ENCODE data around the gene RGL3. TPM values are rescaled to one million over a fixed set of nuclear protein-coding genes. Genes with fewer than 3 reads are reported as not detected.
A peak's percentile ranks its signal among the peaks of the same experiment; 100 is the strongest.

The RGL3 gene
- total and polyA plus RNA-seq, 5 experiments from 2014 or later: not detected

DNA sequence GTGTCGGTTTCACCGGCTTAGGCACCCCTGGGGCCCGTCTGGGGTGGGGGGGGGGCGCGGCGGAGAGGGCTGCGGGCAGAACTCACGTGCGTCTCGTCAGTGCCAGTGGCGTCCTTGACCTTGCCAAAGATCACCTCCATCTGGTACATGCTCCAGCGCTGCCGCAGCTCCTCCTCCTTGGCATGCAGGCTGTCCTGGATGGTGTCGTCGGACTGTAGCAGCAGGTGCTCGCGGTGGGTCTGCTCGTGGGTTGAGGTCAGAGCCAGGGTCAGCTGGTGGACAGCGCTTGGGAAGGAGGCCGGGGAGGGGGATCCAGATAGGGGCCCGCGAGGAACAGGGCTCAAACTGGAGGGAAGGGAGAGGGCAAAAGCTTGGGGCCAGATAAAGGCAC, 4.7 kb upstream of the RGL3 start:
- ATAC-seq: no peak
- no peak overlapping the region for H3K27ac Mint-ChIP-seq
- peaks cover 16 to 61% (median 35%) of the 10 kb centered on the region in 5 donors for H3K27me3 Mint-ChIP-seq
- H3K9me3 Mint-ChIP-seq: no peaks in the 10 kb centered on the region
- POLR2A ChIA-PET: interaction anchor here (2.1 kb wide), 1 partner anchor 11 kb away, joined by 6 read pairs; the partner anchor contains the start of genes ODAD3 and PRKCSH
- peak overlapping the region in 3 of 10 donors; percentile 38 to 88 (median 80) for H3K4me3 Mint-ChIP-seq
- H3K4me1 Mint-ChIP-seq: peaks cover 17 to 45% (median 41%) of the 10 kb centered on the region in 4 donors
- H3K36me3 Mint-ChIP-seq: no peaks in the 10 kb centered on the region
- DNase-seq: no peak

DNA sequence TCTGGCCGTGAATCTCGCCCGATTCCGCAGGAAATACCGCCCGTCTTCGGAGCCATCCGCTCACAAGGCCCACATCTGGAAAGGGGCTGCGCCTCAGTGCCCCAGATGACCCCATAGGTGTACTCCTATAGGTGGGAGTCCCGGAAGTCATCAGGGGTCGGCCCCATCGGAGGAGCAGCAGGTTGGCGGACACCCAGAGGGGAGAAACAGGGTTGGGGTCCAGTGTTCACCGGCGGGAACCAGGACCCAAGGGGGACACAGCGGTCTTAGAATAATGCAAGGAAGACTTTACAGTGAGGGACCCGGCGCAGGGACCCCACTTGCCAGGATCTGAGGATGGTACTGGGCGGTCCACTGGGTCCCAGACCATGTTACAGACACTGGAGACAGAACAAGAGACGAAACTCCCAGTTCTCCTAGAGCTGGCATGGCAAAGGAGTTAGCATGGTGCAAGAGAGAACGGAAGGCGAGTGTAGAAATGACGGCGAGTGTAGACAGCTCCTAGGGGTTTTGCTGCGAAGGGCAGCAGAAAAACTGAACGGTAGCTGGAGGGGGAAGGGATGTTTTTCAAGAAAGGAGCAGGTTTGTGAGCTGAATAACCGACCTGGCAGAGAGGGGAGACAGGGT, 4.2 kb upstream of the RGL3 start:
- Mint-ChIP-seq H3K27ac (peak overlapping the region in 1 of 10 donors; percentile 48), H3K4me3 (peak overlapping the region; percentile 32 to 88 (median 80)), H3K9me3 (no peaks in the 10 kb centered on the region), H3K4me1 (peaks cover 18 to 50% (median 46%) of the 10 kb centered on the region in 4 donors), H3K27me3 (peaks cover 16 to 64% (median 37%) of the 10 kb centered on the region in 5 donors), H3K36me3 (no peaks in the 10 kb centered on the region)
- ATAC-seq: no peak
- POLR2A ChIA-PET: interaction anchor here (0.7 to 2.1 kb wide), 2 partner anchors 12 to 49 kb away, joined by 3 to 6 read pairs; partner anchors contain the start of genes ODAD3, PRKCSH and SWSAP1
- no peak for DNase-seq

DNA sequence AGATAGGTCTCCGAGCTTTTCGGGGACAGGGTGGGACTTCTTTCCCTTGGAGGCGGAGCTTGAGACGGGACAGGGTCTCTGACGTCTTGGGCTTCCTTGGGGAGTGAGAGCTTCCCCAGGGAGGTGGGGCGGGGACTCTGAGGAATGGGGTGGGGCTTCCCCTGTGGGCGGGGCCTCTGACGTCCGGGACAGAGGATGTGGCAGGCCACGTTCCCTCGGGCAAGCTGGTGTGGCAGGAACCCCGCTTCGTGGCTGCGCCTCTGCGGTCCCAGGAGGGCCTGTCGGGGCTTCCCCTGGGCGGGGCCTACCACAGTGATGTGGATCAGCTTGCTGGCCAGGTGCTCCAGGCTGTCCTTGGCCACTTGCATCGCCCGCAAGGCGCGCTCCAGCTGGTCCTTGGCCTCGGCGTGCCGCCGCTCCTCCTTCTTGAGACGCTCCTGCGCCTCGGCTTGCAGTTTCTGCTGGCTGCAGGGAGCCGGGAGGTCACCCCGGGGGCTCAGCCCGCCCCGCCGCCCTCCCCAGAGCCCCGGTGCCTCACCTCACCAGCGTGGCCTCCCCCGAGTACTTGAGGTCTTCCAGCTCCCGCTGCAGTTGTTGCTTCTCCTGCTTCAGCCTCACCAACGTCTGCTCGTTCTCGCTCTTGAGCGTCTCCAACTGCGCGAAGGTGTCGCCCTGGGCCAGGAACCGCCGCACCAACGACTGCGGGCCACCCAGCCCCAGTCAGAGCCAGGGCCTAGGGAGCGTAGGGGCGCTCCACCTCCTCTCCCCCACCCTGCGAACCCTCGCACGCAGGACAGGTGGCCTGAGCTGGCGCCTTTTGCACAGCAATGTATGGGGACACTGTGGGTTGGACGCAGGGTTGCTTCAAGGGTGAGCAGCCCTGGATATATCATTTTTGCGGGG, 3.3 kb upstream of the RGL3 start:
- Mint-ChIP-seq H3K27ac (peak overlapping the region in 2 of 10 donors; percentile 47 to 48), H3K27me3 (peaks cover 16 to 66% (median 37%) of the 10 kb centered on the region in 5 donors), H3K4me1 (peaks cover 18 to 52% (median 46%) of the 10 kb centered on the region in 4 donors), H3K9me3 (no peaks in the 10 kb centered on the region), H3K4me3 (peak overlapping the region; percentile 62 to 88 (median 80)), H3K36me3 (no peaks in the 10 kb centered on the region)
- DNase-seq (peak in 9 of 10 donors; percentile 34 to 82 (median 52)), ATAC-seq (peak; percentile 63 to 73)
- POLR2A ChIA-PET: interaction anchor here (1.4 to 2.5 kb wide), 4 partner anchors 8 to 47 kb away, joined by 4 to 13 read pairs (median 6); partner anchors contain the start of genes ODAD3, PRKCSH and SWSAP1

DNA sequence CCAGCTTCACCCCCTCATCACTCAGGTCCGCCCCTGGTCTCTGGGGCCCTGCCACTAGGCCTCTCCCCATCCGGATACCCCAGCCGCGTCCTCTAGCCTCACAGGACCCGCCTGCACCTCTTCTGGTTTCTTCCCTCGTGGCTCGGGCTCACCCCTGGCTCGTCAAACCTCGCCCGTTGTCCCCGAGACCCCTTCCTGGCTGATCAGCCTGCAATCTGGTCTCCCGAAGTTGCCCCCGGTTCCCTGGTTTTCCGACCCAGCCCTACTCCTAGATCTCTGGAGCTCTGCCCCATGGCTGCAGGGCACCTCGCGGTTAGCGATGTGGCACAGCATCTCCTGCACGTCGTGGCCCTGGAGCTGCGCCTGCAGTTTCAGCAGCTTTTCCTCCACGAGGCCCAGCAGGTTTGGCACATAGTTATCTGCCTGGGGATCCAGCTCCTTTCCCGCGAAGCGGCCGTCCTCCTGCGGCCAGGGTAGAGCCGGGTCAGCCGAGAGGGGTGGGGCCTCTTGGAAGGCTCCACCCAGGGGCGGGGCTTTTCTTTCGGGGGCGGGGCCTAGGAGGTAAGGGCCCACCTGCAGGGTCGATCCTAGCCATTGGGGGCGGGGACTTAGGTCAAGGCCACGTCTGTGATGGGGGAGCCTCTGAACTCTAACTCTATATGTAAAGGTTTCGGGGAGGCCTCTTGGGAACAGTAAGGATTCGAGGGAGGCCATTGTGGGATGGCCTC, 2.4 kb upstream of the RGL3 start:
- DNase-seq (peak in 8 of 10 donors; percentile 23 to 74 (median 38)), ATAC-seq (peak; percentile 37 to 44)
- POLR2A ChIA-PET: interaction anchor here (1.4 to 2.5 kb wide), 5 partner anchors 9 to 47 kb away, joined by 4 to 13 read pairs (median 6); partner anchors contain the start of genes ODAD3, PRKCSH and SWSAP1
- peak overlapping the region; percentile 58 to 88 (median 80) for H3K4me3 Mint-ChIP-seq
- peak overlapping the region in 2 of 10 donors; percentile 47 to 69 for H3K27ac Mint-ChIP-seq
- no peaks in the 10 kb centered on the region for H3K9me3 Mint-ChIP-seq
- H3K36me3 Mint-ChIP-seq: no peaks in the 10 kb centered on the region
- H3K27me3 Mint-ChIP-seq: peaks cover 16 to 66% (median 38%) of the 10 kb centered on the region in 5 donors
- H3K4me1 Mint-ChIP-seq: peaks cover 18 to 52% (median 46%) of the 10 kb centered on the region in 4 donors

DNA sequence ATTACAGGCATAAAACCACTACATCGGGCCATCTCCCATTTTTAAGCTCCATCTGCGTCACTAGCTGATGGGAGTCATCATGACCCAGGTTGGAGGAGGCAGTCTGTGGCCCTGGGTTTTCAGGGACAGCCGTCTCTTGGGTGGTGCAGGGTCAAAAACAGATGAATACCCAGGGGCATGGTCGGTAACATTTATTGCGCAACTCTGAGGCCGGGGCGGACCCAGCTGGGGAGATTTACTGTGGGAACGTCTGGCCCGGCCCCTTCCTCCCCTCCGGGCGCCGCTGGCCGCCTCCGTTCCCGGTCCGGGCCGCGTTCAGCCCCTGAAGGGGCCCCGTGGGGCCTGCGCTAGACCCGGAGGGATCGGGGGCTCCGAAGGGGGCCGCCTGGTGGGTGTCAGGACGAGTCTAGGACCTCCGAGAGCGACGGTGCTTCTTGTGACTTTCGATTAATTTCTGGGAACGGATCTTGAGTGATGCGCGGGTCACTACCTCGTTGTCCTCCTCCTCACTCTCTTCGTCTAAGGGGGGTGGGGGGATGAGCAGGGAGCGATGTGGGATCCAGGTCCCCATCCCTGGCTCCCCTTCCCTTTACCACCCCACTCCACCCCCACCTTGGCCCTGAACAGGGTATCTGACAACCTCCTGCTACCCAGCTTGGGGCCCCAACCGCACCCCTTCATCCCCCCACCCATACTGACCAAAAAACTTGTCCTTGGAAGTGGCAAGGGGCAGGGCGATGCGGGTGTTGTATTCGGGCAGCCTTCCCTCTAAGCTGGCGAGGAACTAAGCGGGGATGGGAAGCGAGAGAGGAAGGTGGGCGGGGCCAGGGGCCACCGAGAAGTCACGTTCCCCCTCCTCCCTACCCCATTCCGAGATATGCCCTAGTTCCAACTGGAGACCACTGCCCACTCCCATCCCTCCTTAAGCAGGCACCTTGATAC, 1.6 kb upstream of the RGL3 start:
- DNase-seq (no peak), ATAC-seq (no peak)
- Mint-ChIP-seq H3K27ac (no peak overlapping the region), H3K9me3 (no peaks in the 10 kb centered on the region), H3K27me3 (peaks cover 19 to 66% (median 41%) of the 10 kb centered on the region in 5 donors), H3K36me3 (no peaks in the 10 kb centered on the region), H3K4me3 (peak overlapping the region; percentile 56 to 88 (median 77)), H3K4me1 (peaks cover 18 to 52% (median 46%) of the 10 kb centered on the region in 4 donors)
- POLR2A ChIA-PET: interaction anchor here (0.6 to 2.5 kb wide), 7 partner anchors 10 to 88 kb away, joined by 3 to 13 read pairs (median 4); partner anchors contain the start of genes ODAD3, PRKCSH and SWSAP1

DNA sequence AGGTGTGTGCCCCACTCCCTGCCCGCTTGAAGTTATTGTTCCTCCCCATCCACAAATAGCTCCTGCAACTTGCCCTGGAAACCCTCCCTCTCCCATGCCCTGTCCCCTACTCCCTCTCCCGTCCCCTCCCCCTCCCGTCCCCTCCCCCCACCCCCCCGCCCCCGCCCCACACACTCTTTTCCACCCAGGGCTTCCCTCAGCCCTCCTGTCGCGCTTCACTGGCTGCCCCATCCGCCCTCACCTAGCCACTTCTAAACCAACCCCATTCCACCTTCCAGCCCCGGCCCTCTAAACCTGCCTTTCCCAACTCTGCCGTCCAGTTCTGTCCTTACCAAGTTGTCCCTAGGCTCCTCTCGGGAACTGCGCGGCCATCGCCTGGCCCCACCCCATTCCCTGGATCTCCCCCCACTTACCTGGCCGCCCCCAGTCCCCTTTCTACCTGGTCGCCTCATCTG, 993 bp downstream of the RGL3 start:
- H3K27ac Mint-ChIP-seq: no peak overlapping the region
- peaks cover 12 to 42% (median 37%) of the 10 kb centered on the region in 4 donors for H3K4me1 Mint-ChIP-seq
- peak overlapping the region in 6 of 10 donors; percentile 16 to 57 (median 44) for H3K4me3 Mint-ChIP-seq
- ATAC-seq: no peak
- no peaks in the 10 kb centered on the region for H3K36me3 Mint-ChIP-seq
- H3K9me3 Mint-ChIP-seq: no peaks in the 10 kb centered on the region
- no peak for DNase-seq
- POLR2A ChIA-PET: no interaction called here
- H3K27me3 Mint-ChIP-seq: peaks cover 12 to 55% (median 31%) of the 10 kb centered on the region in 5 donors

DNA sequence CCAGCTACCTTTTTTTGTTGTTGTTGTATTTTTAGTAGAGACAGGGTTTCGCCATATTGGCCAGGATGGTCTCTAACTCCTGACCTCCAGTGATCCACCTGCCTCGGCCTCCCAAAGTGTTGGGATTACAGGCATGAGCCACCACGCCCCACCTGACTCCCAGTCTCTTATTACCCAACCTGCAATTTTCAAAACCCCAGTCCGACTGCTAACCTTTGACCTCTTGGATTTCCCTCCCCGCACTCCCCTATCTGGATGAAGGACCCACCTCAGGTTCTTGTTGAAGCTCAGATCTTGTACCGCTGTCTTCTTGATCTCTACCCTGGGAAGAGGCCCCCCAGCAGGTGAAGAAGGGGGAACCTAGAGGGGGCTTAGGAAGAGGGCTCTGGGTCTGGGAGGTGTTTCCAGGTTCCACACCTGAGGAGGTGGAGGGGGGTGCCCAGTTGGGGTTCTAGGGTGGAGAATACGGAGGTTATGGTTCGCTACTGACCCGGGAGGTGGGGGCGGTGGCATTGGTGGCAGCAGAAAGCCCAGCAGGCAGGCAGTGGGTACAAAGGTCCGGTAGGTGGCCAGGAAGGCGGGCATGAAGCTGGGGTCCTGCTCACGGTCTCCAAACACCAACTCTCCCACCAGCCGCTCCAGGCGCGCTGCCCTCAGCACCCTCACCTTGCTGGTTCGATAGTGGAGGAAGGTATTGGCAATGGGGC, 2.6 kb downstream of the RGL3 start:
- ATAC-seq (no peak), DNase-seq (no peak)
- Mint-ChIP-seq H3K9me3 (no peaks in the 10 kb centered on the region), H3K27me3 (peaks cover 10 to 38% (median 21%) of the 10 kb centered on the region in 5 donors), H3K4me3 (no peak overlapping the region), H3K4me1 (peaks cover 8 to 26% (median 22%) of the 10 kb centered on the region in 4 donors), H3K27ac (no peak overlapping the region), H3K36me3 (no peaks in the 10 kb centered on the region)
- POLR2A ChIA-PET: interaction anchor here (0.7 to 1.3 kb wide), 2 partner anchors 41 to 1623 kb away, joined by 3 to 6 read pairs; no protein-coding TSS in a partner anchor

DNA sequence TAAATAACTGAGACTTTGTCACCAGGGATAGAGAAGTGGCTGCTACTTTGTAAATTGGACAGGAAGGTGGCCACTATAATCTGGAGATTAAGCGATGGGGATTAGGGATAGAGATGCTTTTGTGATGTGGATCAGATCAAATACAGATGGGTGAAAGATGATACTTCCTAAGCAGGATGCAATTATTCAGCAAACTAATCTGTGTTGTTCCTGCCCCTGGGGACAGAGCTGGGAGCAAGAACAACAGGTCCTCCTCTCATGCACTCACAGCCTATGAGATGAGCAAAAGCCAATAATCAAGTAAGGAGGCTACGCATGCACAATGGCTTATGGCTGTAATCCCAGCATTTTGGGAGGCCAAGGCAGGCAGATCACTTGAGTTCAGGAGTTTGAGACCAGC, 4.6 kb downstream of the RGL3 start:
- H3K4me1 Mint-ChIP-seq: peaks cover 2 to 12% (median 8%) of the 10 kb centered on the region in 4 donors
- no peaks in the 10 kb centered on the region for H3K9me3 Mint-ChIP-seq
- DNase-seq (no peak), ATAC-seq (no peak)
- H3K27ac Mint-ChIP-seq: no peak overlapping the region
- no peaks in the 10 kb centered on the region for H3K36me3 Mint-ChIP-seq
- no peak overlapping the region for H3K4me3 Mint-ChIP-seq
- POLR2A ChIA-PET: no interaction called here
- peaks cover 7 to 30% (median 13%) of the 10 kb centered on the region in 5 donors for H3K27me3 Mint-ChIP-seq

DNA sequence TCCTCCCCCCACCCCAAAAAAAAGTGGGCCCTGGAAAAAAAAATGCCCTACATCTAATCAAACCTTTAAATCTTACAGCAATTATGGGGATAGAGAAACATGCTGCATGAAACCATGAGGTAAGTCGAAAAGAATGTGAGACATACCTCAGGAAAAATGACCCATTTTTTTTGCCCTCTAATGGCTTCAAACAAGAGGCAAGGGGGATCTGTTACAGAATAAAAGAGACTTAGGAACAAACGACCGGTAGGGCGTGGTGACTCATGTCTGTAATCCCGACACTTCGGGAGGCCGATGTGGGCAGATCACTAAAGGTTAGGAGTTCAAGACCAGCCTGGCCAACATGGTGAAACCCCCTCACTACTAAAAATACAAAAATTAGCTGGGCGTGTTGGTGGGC, 8.4 kb downstream of the RGL3 start:
- POLR2A ChIA-PET: no interaction called here
- Mint-ChIP-seq H3K36me3 (no peaks in the 10 kb centered on the region), H3K9me3 (no peaks in the 10 kb centered on the region), H3K4me1 (peaks cover 0 to 2% (median 0%) of the 10 kb centered on the region in 4 donors), H3K27ac (no peak overlapping the region), H3K27me3 (peaks cover 0 to 37% (median 12%) of the 10 kb centered on the region in 5 donors), H3K4me3 (no peak overlapping the region)
- ATAC-seq: no peak
- DNase-seq: no peak

DNA sequence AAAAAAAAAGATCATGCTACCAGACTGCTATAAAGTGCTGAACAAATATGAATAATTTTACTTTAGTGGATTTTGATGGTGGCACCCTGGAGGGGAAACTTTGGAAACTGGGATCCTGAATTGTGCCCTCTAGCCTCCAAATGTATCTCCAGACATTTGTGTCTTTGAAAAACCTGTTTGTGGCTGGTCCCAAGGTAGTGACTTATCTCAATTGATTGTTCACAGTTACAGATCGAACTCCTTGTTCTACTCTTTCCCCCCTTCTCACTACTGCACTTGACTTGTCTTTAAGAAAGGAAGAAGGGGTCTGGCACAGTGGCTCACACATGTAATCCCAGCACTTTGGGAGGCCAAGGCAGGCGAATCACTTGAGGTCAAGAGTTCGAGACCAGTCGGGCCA, 10.5 kb downstream of the RGL3 start:
- Mint-ChIP-seq H3K36me3 (no peaks in the 10 kb centered on the region), H3K9me3 (no peaks in the 10 kb centered on the region), H3K4me3 (no peak overlapping the region), H3K4me1 (peaks cover 0 to 2% (median 0%) of the 10 kb centered on the region in 4 donors), H3K27ac (no peak overlapping the region), H3K27me3 (peaks cover 0 to 33% (median 12%) of the 10 kb centered on the region in 5 donors)
- DNase-seq (no peak), ATAC-seq (no peak)
- POLR2A ChIA-PET: no interaction called here

Measured in naive thymus-derived CD8-positive, alpha-beta T cell (primary cell).